Measurements from ENCODE around the gene C17orf107.
"Not testable (repeated sequence)": the region's sequence is repeated elsewhere in the genome, so short reads cannot be mapped to it uniquely, and the experiment has no call there.

Gene C17orf107

GRCh38 chr17:4901108-4901647 is 1.8 kb downstream of the C17orf107 start:
- no peak for FAIRE-seq

- FAIRE-seq = no peak
Measured at GRCh38 chr17:4901648-4902344, 2.5 kb downstream of the C17orf107 start.

- FAIRE-seq = no peak
Measured at GRCh38 chr17:4902540-4902939, 3.2 kb downstream of the C17orf107 start.

- FAIRE-seq = peak; percentile 94
Measured at GRCh38 chr17:4903051-4903818, 3.9 kb downstream of the C17orf107 start, which contains the start of gene CHRNE. Gene CHRNE (minus strand): TSS chr17:4903098. CDS start chr17:4903063, 35 bp downstream.

GRCh38 chr17:4906642-4907041 is 7.3 kb downstream of the C17orf107 start:
- not testable (repeated sequence) for FAIRE-seq

GRCh38 chr17:4908301-4908700 is 9.0 kb downstream of the C17orf107 start:
- no peak for FAIRE-seq

GRCh38 chr17:4908711-4909496 is 9.6 kb downstream of the C17orf107 start:
- FAIRE-seq = peak; percentile 94

- no peak for FAIRE-seq
Measured at GRCh38 chr17:4913994-4914393, 14.7 kb downstream of the C17orf107 start.

GRCh38 chr17:4914551-4914950 is 15.2 kb downstream of the C17orf107 start:
- not testable (repeated sequence) for FAIRE-seq

GRCh38 chr17:4919511-4920047 is 20.2 kb downstream of the C17orf107 start:
- no peak for FAIRE-seq

GRCh38 chr17:4920351-4921048 is 21.2 kb downstream of the C17orf107 start:
- no peak for FAIRE-seq

GRCh38 chr17:4921320-4921719 is 22.0 kb downstream of the C17orf107 start:
- no peak for FAIRE-seq

- not testable (repeated sequence) for FAIRE-seq
Measured at GRCh38 chr17:4926577-4927335, 27.4 kb downstream of the C17orf107 start.

GRCh38 chr17:4928881-4929280 is 29.5 kb downstream of the C17orf107 start:
- FAIRE-seq = no peak

- no peak for FAIRE-seq
Measured at GRCh38 chr17:4931963-4932362, 32.6 kb downstream of the C17orf107 start, which contains the start of gene GP1BA. Gene GP1BA (plus strand): TSS chr17:4932277. CDS start chr17:4932605, 328 bp downstream.

GRCh38 chr17:4932756-4933155 is 33.4 kb downstream of the C17orf107 start:
- FAIRE-seq = no peak

- FAIRE-seq = no peak
Measured at GRCh38 chr17:4933646-4934045, 34.3 kb downstream of the C17orf107 start.

GRCh38 chr17:4934173-4934979 is 35.0 kb downstream of the C17orf107 start:
- no peak for FAIRE-seq

GRCh38 chr17:4935650-4936049 is 36.3 kb downstream of the C17orf107 start:
- no peak for FAIRE-seq

- no peak for FAIRE-seq
Measured at GRCh38 chr17:4936436-4936835, 37.1 kb downstream of the C17orf107 start.

Data from G401.6 (cell line).